K562 (cell line): ENCODE results near the gene HMGA1. TPM values are rescaled to one million over a fixed set of nuclear protein-coding genes. Genes with fewer than 3 reads are reported as not detected.

Experiments
- ARID2 ChIP-seq: fragments of 450-650 bp; IDR thresholded peaks from 2 replicates; pipeline ENCODE4 v1.6.1; 2017; ENCODE audit warnings: antibody characterized with exemption, mild to moderate bottlenecking
- ARID4B ChIP-seq: sonication (generic); formaldehyde crosslinking; IDR thresholded peaks from 2 replicates; pipeline ENCODE4 v1.8.0; 2022; ENCODE audit warnings: mild to moderate bottlenecking, missing genetic modification reagents
- BACH1 ChIP-seq: fragments of 200-800 bp; sonication (Bioruptor generic); IDR thresholded peaks from 2 replicates; pipeline ENCODE4 v1.6.1; 2016; ENCODE audit warnings: missing genetic modification characterization, missing compliant biosample characterization
- CTBP1 ChIP-seq: fragments of 450-650 bp; IDR thresholded peaks from 2 replicates; pipeline ENCODE4 v1.6.1; 2016; ENCODE audit warnings: borderline replicate concordance
- FIP1L1 ChIP-seq: fragments of 200-400 bp; formaldehyde crosslinking; IDR thresholded peaks from 2 replicates; pipeline ENCODE4 v1.6.1; 2018; ENCODE audit warnings: mild to moderate bottlenecking, low read depth, low read length; ENCODE audit not compliant: poor library complexity, severe bottlenecking
- GATA2 ChIP-seq: sonication (generic); formaldehyde crosslinking; IDR thresholded peaks from 2 replicates; pipeline ENCODE4 v1.4.0; 2020; ENCODE audit warnings: mild to moderate bottlenecking, missing genetic modification reagents
- GMEB1 ChIP-seq: fragments of 250-450 bp; sonication (Bioruptor Pico); IDR thresholded peaks from 2 replicates; pipeline ENCODE4 v1.4.0; 2020; ENCODE audit warnings: mild to moderate bottlenecking
- HNRNPK ChIP-seq: fragments of 200-400 bp; formaldehyde crosslinking; IDR thresholded peaks from one replicate; pipeline ENCODE4 v1.6.1; 2018; ENCODE audit warnings: mild to moderate bottlenecking, low read depth, low read length; ENCODE audit not compliant: poor library complexity, severe bottlenecking
- KDM2B ChIP-seq: fragments of 250-450 bp; sonication (Bioruptor Pico); IDR thresholded peaks from 2 replicates; pipeline ENCODE4 v1.8.0; 2021; ENCODE audit warnings: mild to moderate bottlenecking, moderate library complexity
- MEF2D ChIP-seq: conservative IDR thresholded peaks from 2 replicates; pipeline ENCODE4 v1.6.1; 2016; ENCODE audit warnings: low read depth, missing genetic modification characterization, missing compliant biosample characterization
- NR1H2 ChIP-seq: sonication (generic); formaldehyde crosslinking; IDR thresholded peaks from 2 replicates; pipeline ENCODE4 v1.4.0; 2020; ENCODE audit warnings: mild to moderate bottlenecking, missing genetic modification reagents
- RBFOX2 ChIP-seq: fragments of 200-400 bp; formaldehyde crosslinking; IDR thresholded peaks from 2 replicates; pipeline ENCODE4 v1.6.1; 2017; ENCODE audit warnings: low read depth, mild to moderate bottlenecking, low read length, moderate library complexity
- USF2 ChIP-seq: sonication (generic); formaldehyde crosslinking; IDR thresholded peaks from 2 replicates; pipeline ENCODE4 v1.5.0; 2020; ENCODE audit warnings: missing genetic modification reagents
- ZNF449 ChIP-seq: fragments of 250-450 bp; sonication (Bioruptor Pico); IDR thresholded peaks from 2 replicates; pipeline ENCODE4 v1.8.0; 2022; ENCODE audit warnings: moderate library complexity, mild to moderate bottlenecking, inconsistent platforms
- ZNF512 ChIP-seq: IDR thresholded peaks from 2 replicates; pipeline ENCODE4 v1.6.1; 2016; ENCODE audit warnings: missing genetic modification characterization, missing compliant biosample characterization
- ZNF644 ChIP-seq: fragments of 200-800 bp; sonication (Bioruptor generic); IDR thresholded peaks from 2 replicates; pipeline ENCODE4 v1.6.1; 2016; ENCODE audit warnings: low read depth, missing genetic modification characterization, missing compliant biosample characterization
- ZNF785 ChIP-seq: fragments of 250-450 bp; sonication (Bioruptor Pico); IDR thresholded peaks from 2 replicates; pipeline ENCODE4 v1.4.0; 2020; ENCODE audit warnings: mild to moderate bottlenecking
- polyA plus RNA-seq, 8 experiments: library from polyadenylated mRNA; depleted of rRNA in 4 of 8; stranded (reverse) in 5 of 8; unstranded in 3 of 8; fragments of >200 nt; fragmentation: Nextera tagmentation in 2 of 8; fragmentation: Illumina TruSeq in 1 of 8; extraction: Ambion mirVana in 2 of 8; extraction: Trizol in 1 of 8; gene quantifications; 2 replicates each; pipeline versions ENCODE4 v1.2.1 to v1.2.3, GENCODE V29; 2011 to 2014; ENCODE audit warnings: inconsistent platforms in 1 of 8, missing spikeins in 1 of 8
- total RNA-seq, 7 experiments: library from RNA; depleted of rRNA in 6 of 7; stranded (reverse); fragments of >200 nt in 6 of 7; fragmentation: Illumina TruSeq in 2 of 7; extraction: Trizol in 2 of 7; gene quantifications; 2 replicates each; pipeline versions ENCODE4 v1.2.1 to v1.2.3, GENCODE V29; 2011 to 2021; ENCODE audit warnings: low replicate concordance in 1 of 7

HMGA1 gene
- total and polyA plus RNA-seq, 9 of the 15 experiments (the other 6 are each of a cell fraction or from before 2014, with no cell fraction given), result 27.8 to 1,947 (median 594) TPM

- TF ChIP-seq ZNF512 (no peak), BACH1 (tag) (no peak), RBFOX2 (peak; percentile 94), ZNF449 (CRISPR knock-in tag) (no peak), HNRNPK (peak; percentile 90), CTBP1 (peak; percentile 91), KDM2B (CRISPR knock-in tag) (no peak; the same call in 1 of the 2 replicates), GATA2 (CRISPR knock-in tag) (no peak), NR1H2 (CRISPR knock-in tag) (peak; percentile 95; the same call in 1 of the 2 replicates), ARID4B (CRISPR knock-in tag) (peak; percentile 97), ARID2 (no peak), USF2 (CRISPR knock-in tag) (peak; percentile 32), GMEB1 (CRISPR knock-in tag) (no peak), MEF2D (tag) (no peak), FIP1L1 (peak; percentile 97), ZNF785 (no peak), ZNF644 (tag) (no peak)
These were observed 1.3 kb downstream of the HMGA1 start (continued) for GRCh38 chr6:34237722-34238584.
